Stomach (tissue), 9 donors: ENCODE measurements around the gene RIMS1. TPM values are rescaled to one million over a fixed set of nuclear protein-coding genes. Genes with fewer than 3 reads are reported as not detected.

Experiments
- DNase-seq, 2 donors: peaks; one replicate each; pipeline versions ENCODE4 v3.0.0 to v3.0.0-alpha.2; 2013 to 2019
- H3K27ac ChIP-seq, 5 donors: fragments of 200-600 bp in 4 of 5; sonication (generic) in 4 of 5; one replicate each; pipeline ENCODE4 v1.5.1; 2013 to 2019; ENCODE audit warnings: mild to moderate bottlenecking in 1 of 5, moderate library complexity in 1 of 5
- H3K27me3 ChIP-seq, 3 donors: fragments of 200-600 bp; sonication (generic); one replicate each; pipeline ENCODE4 v1.5.1; 2017 to 2019; ENCODE audit warnings: mixed run types in 1 of 3
- H3K36me3 ChIP-seq, 4 donors: fragments of 200-600 bp; sonication (generic); 1 replicate in 3 of 4; 2 replicates in 1 of 4; pipeline ENCODE4 v1.5.1; 2016 to 2019
- H3K4me1 ChIP-seq, 4 donors: fragments of 200-600 bp; sonication (generic); one replicate each; pipeline ENCODE4 v1.5.1; 2016 to 2019
- H3K4me3 ChIP-seq, 4 donors: fragments of 200-600 bp; sonication (generic) in 3 of 4; one replicate each; pipeline ENCODE4 v1.5.1; 2016 to 2019; ENCODE audit warnings: mild to moderate bottlenecking in 1 of 4
- H3K9me3 ChIP-seq, 4 donors: fragments of 200-600 bp; sonication (generic); one replicate each; pipeline ENCODE4 v1.5.1; 2016 to 2019
- EP300 ChIP-seq: sonication (generic); formaldehyde crosslinking; IDR thresholded peaks from one replicate; pipeline ENCODE4 v1.6.1; 2017; ENCODE audit warnings: antibody characterized with exemption
- POLR2A ChIP-seq, 4 donors: fragments of 450-650 bp; IDR thresholded peaks; one replicate each; pipeline ENCODE4 v1.6.1; 2016; ENCODE audit warnings: antibody characterized with exemption in 4 of 4, control low read depth in 2 of 4, mild to moderate bottlenecking in 1 of 4, moderate library complexity in 1 of 4
- POLR2AphosphoS5 ChIP-seq, 3 donors: sonication (generic); formaldehyde crosslinking; IDR thresholded peaks; one replicate each; pipeline ENCODE4 v1.6.1; 2016; ENCODE audit warnings: antibody characterized with exemption in 3 of 3
- WGBS, 5 donors: extraction: QIAGEN DNeasy Blood & Tissue Kit in 3 of 5; methylation state at CpG; one replicate each; pipeline versions ENCODE4 v1.1.5 to v1.1.7; 2013 to 2018; 5-methylcytosine and 5-hydroxymethylcytosine counted together
- intact Hi-C: fragments of 100-400 bp; cut with DNase I; formaldehyde crosslinking; loops from one replicate; pipeline ENCODE4 v1.15.1; 2023; ENCODE audit warnings: low total_unique reads
- polyA plus RNA-seq, 3 donors: library from polyadenylated mRNA; stranded (reverse); fragments of 200-250 nt; gene quantifications; one replicate each; pipeline ENCODE4 v1.2.3, GENCODE V29; 2013
- total RNA-seq, 5 donors: library from RNA; depleted of rRNA; stranded (reverse); fragments of >200 nt; gene quantifications; one replicate each; pipeline versions ENCODE4 v1.1.0 to v1.2.3, GENCODE V29; 2014 to 2016
- TF ChIP-seq, protein P1 (sequence below), 7 experiments: fragments of 450-650 bp in 4 of 7; fragments of 200-600 bp in 3 of 7; sonication (generic) in 3 of 7; IDR thresholded peaks; one replicate each; pipeline ENCODE4 v1.5.1; 2016 to 2019; ENCODE audit warnings: antibody characterized with exemption in 7 of 7, control low read depth in 2 of 7, mild to moderate bottlenecking in 1 of 7
- donor health status: healthy with polysubstance abuse.
- donor health status: Bipolar disorder and iron deficiency.
- donor health status: healthy.

Gene RIMS1
- total and polyA plus RNA-seq, 8 donors: 0.13 to 45.2 (median 5.1) TPM

DNA sequence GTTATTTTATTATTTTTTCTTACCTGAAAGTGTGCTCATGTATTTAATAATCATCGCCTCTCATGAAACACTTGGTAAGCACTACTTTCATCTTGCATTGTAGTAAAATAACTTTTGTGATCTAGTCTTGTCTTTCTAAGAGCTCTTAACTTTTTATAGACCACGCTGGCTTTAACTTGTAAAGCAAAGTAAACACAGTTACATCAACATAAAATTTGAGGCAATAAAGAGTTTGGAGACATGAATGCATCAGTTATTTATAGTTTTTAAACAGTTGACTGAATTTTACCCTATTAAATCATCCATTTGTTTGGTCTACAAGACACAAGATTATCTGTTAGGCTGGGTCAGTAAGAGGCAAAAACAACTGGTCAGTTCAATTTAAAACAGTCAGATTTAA lies 517.1 kb downstream of the RIMS1 start:
- intact Hi-C loops: no loop called here
- WGBS, 5 donors: 60 to 79% (median 70%) methylated on average over 2 of the region's 2 CpGs
- H3K27me3 ChIP-seq: no peaks in the 10 kb centered on the region
- H3K36me3 ChIP-seq: no peaks in the 10 kb centered on the region
- H3K4me3 ChIP-seq: no peak overlapping the region
- DNase-seq: no peak
- H3K4me1 ChIP-seq: no peaks in the 10 kb centered on the region
- TF ChIP-seq EP300: no peak
- TF ChIP-seq, protein P1, sequence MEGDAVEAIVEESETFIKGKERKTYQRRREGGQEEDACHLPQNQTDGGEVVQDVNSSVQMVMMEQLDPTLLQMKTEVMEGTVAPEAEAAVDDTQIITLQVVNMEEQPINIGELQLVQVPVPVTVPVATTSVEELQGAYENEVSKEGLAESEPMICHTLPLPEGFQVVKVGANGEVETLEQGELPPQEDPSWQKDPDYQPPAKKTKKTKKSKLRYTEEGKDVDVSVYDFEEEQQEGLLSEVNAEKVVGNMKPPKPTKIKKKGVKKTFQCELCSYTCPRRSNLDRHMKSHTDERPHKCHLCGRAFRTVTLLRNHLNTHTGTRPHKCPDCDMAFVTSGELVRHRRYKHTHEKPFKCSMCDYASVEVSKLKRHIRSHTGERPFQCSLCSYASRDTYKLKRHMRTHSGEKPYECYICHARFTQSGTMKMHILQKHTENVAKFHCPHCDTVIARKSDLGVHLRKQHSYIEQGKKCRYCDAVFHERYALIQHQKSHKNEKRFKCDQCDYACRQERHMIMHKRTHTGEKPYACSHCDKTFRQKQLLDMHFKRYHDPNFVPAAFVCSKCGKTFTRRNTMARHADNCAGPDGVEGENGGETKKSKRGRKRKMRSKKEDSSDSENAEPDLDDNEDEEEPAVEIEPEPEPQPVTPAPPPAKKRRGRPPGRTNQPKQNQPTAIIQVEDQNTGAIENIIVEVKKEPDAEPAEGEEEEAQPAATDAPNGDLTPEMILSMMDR (IDR thresholded peaks at IDR 0.05): no peak
- H3K27ac ChIP-seq: no peak overlapping the region
- H3K9me3 ChIP-seq: no peaks in the 10 kb centered on the region

DNA sequence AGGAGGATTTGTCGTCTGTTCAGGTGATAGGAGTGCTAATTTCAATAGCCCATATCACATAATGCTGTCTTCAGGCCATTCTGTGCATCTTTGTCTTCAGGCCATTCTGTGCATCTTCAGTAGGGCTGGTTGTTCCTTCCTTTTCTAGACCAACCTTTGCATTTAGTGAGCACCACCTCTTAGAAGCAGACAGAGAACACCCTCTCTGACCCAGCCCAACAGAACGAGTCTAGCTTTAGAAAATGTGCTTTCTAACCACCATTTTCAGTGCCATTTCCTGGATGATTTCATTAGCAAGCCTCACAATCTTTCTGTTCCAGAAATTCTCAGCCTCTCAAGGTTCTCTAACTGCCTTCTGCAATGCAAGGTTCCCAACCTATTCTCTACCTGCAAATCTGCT lies 520.2 kb downstream of the RIMS1 start:
- Histone ChIP-seq H3K4me1 (no peaks in the 10 kb centered on the region), H3K27me3 (no peaks in the 10 kb centered on the region), H3K9me3 (no peaks in the 10 kb centered on the region), H3K4me3 (no peak overlapping the region), H3K36me3 (no peaks in the 10 kb centered on the region), H3K27ac (no peak overlapping the region)
- WGBS, 5 donors: 53 to 70% (median 59%) methylated on average over 2 of the region's 2 CpGs
- no peak for TF ChIP-seq EP300
- no peak for TF ChIP-seq POLR2AphosphoS5 (IDR thresholded peaks at IDR 0.05)
- TF ChIP-seq POLR2A (IDR thresholded peaks at IDR 0.05): no peak
- TF ChIP-seq, protein P1 (IDR thresholded peaks at IDR 0.05): no peak
- DNase-seq: no peak
- intact Hi-C loops: no loop called here

DNA sequence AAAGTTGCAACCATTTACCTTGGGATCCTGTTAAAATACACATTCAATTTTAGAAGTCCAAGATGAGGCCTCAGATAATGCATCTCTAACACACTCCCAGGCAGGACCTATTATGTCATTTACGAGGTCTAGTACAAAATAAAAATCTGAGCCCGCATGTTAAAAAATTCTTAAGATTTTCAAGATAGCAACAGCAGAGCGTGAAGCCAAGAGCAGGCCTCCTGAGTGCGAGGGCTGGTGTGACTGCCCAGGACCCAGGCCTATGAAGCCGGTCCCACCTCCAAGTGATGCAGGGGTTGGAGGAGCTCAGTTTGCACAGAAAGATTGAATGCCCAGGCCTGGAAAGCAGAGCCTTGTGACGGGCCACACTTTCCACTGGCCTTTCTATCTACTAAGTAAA lies 524.4 kb downstream of the RIMS1 start:
- no peaks in the 10 kb centered on the region for H3K4me1 ChIP-seq
- DNase-seq: no peak
- intact Hi-C loops: loop anchor here (10.0 kb wide), 2 partner anchors 714 to 774 kb away; no protein-coding TSS in a partner anchor
- H3K9me3 ChIP-seq: no peaks in the 10 kb centered on the region
- H3K27me3 ChIP-seq: peaks cover 0 to 4% (median 0%) of the 10 kb centered on the region in 3 donors
- no peak overlapping the region for H3K27ac ChIP-seq
- H3K4me3 ChIP-seq: no peak overlapping the region
- TF ChIP-seq POLR2AphosphoS5 (IDR thresholded peaks at IDR 0.05): no peak
- TF ChIP-seq, protein P1 (IDR thresholded peaks at IDR 0.05): no peak
- TF ChIP-seq POLR2A (IDR thresholded peaks at IDR 0.05): no peak
- no peak for TF ChIP-seq EP300
- 73 to 84% (median 74%) methylated on average over 6 of the region's 6 CpGs for WGBS, 5 donors
- H3K36me3 ChIP-seq: no peaks in the 10 kb centered on the region

DNA sequence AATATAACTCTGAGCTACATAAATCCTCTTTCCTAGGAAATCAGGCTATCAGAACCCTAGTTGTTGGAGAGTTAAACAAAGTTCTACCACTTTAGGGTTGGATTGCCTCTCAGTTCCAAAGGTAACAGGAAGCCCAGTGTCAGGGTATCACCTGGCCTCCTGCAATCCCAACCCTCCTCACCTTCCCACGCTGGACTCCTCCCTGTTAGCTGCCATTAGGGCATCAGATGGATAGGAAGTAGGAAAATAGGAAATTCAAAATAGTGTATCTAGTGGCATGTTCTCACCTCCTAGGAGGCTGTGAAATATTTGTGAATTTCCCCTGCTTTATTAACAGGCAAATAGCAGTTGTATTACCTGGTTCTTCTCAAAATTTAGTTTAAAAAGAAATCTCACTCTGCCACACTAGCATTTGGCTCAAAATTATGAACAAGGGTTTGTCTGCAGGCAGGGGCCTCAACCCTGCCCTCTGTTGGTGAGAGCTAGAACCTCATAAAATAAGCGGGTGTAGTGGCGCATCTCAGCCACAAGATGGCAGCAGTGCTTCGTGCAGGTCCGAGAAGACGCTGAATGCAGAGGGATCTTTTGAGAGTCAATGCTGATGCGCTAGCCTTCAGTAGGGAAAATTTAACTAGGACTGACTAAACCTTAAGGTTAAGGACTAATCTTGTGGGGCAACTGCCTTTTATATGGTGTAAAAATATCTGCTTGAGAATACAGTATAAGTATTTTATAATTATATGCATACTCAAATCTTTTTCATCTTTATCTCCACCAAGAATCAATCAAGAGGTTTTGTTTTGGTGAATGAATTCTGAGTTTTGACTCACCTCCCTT lies 525.7 kb downstream of the RIMS1 start:
- no peak overlapping the region for H3K27ac ChIP-seq
- peak; percentile 81 to 91 for DNase-seq
- H3K27me3 ChIP-seq: peaks cover 0 to 4% (median 0%) of the 10 kb centered on the region in 3 donors
- H3K4me3 ChIP-seq: no peak overlapping the region
- H3K36me3 ChIP-seq: no peaks in the 10 kb centered on the region
- no peaks in the 10 kb centered on the region for H3K4me1 ChIP-seq
- TF ChIP-seq POLR2A (IDR thresholded peaks at IDR 0.05) (no peak), EP300 (no peak), POLR2AphosphoS5 (IDR thresholded peaks at IDR 0.05) (peak in 1 of 3 donors; percentile 56)
- TF ChIP-seq, protein P1 (IDR thresholded peaks at IDR 0.05): peak in 6 of 7 experiments; percentile 57 to 100 (median 100)
- no peaks in the 10 kb centered on the region for H3K9me3 ChIP-seq
- WGBS, 5 donors: 2 to 8% (median 3%) methylated on average over 7 of the region's 7 CpGs
- intact Hi-C loops: loop anchor here (10.0 kb wide), 2 partner anchors 713 to 773 kb away; no protein-coding TSS in a partner anchor
